ENCODE data around the gene EVI5L. TPM values are rescaled to one million over a fixed set of nuclear protein-coding genes. Genes with fewer than 3 reads are reported as not detected.

EVI5L gene
- total RNA-seq, 1 donor from 2014 or later = 4.4 TPM

GRCh38 chr19:7842661-7843294 is 12.8 kb downstream of the EVI5L start:
- Mint-ChIP-seq H3K4me3 (no peak overlapping the region), H3K9me3 (no peaks in the 10 kb centered on the region), H3K27ac (no peak overlapping the region), H3K4me1 (ENCODE audit: low read depth) (no peaks in the 10 kb centered on the region), H3K27me3 (ENCODE audit: insufficient read depth) (no peaks in the 10 kb centered on the region), H3K36me3 (ENCODE audit: low read depth) (no peaks in the 10 kb centered on the region)
- intact Hi-C loops (cut with micrococcal nuclease) = no loop called here
- DNase-seq (ENCODE audit: low spot score) = no peak

DNA sequence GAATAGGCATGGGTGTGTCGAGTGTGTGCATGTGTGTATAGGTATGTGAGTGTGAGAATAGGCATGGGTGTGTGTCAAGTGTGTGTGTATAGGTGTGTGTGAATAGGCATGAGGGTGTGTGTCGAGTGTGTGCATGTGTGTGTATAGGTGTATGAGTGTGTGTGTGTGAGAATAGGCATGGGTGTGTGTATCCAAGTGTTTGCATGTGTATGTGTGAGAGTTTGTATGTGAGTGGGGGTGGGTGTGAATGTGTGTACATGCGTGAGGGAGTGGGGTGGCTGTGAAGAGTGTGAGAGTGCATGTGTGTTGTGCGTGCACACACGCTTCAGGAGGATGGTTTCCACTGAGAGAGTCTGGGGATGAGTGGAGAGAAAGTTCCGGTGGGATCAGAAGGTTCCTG is 13.5 kb downstream of the EVI5L start:
- intact Hi-C loops (cut with micrococcal nuclease) = no loop called here
- H3K27me3 Mint-ChIP-seq (ENCODE audit: insufficient read depth) = no peaks in the 10 kb centered on the region
- no peaks in the 10 kb centered on the region for H3K36me3 Mint-ChIP-seq (ENCODE audit: low read depth)
- H3K4me1 Mint-ChIP-seq (ENCODE audit: low read depth) = no peaks in the 10 kb centered on the region
- no peak for DNase-seq (ENCODE audit: low spot score)
- H3K9me3 Mint-ChIP-seq = no peaks in the 10 kb centered on the region
- H3K27ac Mint-ChIP-seq = no peak overlapping the region
- no peak overlapping the region for H3K4me3 Mint-ChIP-seq

DNA sequence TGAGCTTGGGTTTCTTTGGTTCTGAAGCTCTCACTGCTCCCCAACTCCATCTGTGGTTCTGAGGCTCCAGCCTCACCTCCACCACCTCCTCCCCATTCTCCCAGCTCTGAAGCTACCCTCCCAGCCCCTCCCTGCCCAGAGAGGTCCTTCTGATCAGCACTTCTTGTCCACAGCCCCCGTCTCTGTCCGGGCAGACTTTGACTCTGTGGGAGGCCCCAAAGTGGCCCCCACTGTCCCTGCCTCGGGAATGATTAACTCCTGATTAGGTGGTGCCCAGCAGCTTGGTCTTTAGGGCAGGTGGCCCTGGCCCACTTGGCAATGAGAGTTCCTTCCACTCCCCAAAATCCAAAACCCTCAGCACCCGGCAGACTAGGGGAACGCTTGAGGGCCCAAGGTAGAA is 14.4 kb downstream of the EVI5L start:
- Mint-ChIP-seq H3K27ac (no peak overlapping the region), H3K36me3 (ENCODE audit: low read depth) (no peaks in the 10 kb centered on the region), H3K4me1 (ENCODE audit: low read depth) (no peaks in the 10 kb centered on the region), H3K4me3 (no peak overlapping the region), H3K9me3 (no peaks in the 10 kb centered on the region), H3K27me3 (ENCODE audit: insufficient read depth) (no peaks in the 10 kb centered on the region)
- intact Hi-C loops (cut with micrococcal nuclease) = no loop called here
- DNase-seq (ENCODE audit: low spot score) = no peak

GRCh38 chr19:7844951-7845350 is 14.9 kb downstream of the EVI5L start:
- intact Hi-C loops (cut with micrococcal nuclease) = no loop called here
- Mint-ChIP-seq H3K4me1 (ENCODE audit: low read depth) (no peaks in the 10 kb centered on the region), H3K4me3 (no peak overlapping the region), H3K27me3 (ENCODE audit: insufficient read depth) (no peaks in the 10 kb centered on the region), H3K9me3 (no peaks in the 10 kb centered on the region), H3K27ac (no peak overlapping the region), H3K36me3 (ENCODE audit: low read depth) (no peaks in the 10 kb centered on the region)
- no peak for DNase-seq (ENCODE audit: low spot score)

DNA sequence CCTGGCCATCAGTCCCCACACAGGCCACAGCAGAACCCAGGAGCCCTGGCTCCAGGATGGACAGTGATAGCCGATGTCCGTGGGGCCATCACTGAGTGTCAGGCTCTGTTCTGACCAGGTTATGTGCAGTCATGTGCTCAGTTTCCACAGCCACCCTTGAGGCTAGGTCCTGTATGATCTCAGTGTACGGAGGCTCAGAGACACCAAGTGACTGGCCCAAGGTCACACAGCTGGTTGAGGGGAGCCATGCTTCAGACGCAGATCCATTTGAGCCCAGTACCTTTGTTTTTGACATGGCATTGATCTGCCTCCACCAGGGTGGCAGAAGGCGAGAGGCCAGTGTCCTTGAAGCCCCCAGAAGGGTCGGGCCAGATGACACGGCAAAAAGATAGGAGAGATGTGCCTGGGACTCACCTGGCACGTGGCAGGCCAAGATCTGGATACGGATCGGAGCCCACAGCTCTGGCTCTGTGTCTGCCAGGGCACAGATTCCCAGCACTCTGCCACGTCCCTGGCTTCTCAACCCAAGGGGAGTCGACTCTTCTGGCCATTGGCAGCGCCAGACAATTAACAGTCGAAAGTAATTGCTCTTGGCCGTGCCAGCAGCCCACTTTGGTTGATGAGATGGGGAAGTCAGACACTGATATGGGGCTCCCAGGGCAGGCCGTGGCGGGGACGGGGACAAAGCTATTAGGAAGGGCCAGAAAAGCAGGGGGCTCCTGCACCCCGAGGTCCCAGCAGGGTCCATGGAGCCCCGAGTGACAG is 15.6 kb downstream of the EVI5L start:
- no peak for DNase-seq (ENCODE audit: low spot score)
- intact Hi-C loops (cut with micrococcal nuclease) = no loop called here
- H3K4me1 Mint-ChIP-seq (ENCODE audit: low read depth) = no peaks in the 10 kb centered on the region
- no peaks in the 10 kb centered on the region for H3K9me3 Mint-ChIP-seq
- no peak overlapping the region for H3K27ac Mint-ChIP-seq
- H3K4me3 Mint-ChIP-seq = no peak overlapping the region
- H3K36me3 Mint-ChIP-seq (ENCODE audit: low read depth) = no peaks in the 10 kb centered on the region
- H3K27me3 Mint-ChIP-seq (ENCODE audit: insufficient read depth) = peaks cover 2% of the 10 kb centered on the region

DNA sequence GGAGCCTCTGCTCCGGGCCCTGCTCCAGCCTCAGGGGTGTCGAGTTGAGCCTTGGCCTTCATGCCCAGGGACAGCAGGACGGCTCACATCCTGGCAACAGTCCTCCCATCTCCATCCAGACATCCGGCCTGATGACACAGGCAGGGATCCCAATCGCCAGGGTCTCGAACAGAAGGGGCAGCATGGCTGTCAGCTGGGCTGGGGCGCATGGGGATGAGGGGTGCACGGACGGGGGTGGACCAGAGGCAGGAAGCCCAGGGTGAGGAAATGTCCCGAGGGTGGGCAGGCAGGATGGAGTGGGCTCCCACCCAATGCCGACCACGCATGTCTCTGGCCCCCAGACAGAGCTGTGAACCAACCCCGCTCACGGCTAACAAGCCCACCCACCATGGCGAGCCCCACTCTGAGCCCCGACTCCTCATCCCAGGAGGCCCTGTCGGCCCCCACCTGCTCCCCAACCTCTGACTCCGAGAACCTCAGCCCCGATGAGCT is 16.2 kb downstream of the EVI5L start:
- Mint-ChIP-seq H3K27me3 (ENCODE audit: insufficient read depth) (peaks cover 2% of the 10 kb centered on the region), H3K4me3 (no peak overlapping the region), H3K27ac (no peak overlapping the region), H3K9me3 (no peaks in the 10 kb centered on the region), H3K4me1 (ENCODE audit: low read depth) (no peaks in the 10 kb centered on the region), H3K36me3 (ENCODE audit: low read depth) (no peaks in the 10 kb centered on the region)
- DNase-seq (ENCODE audit: low spot score) = no peak
- intact Hi-C loops (cut with micrococcal nuclease) = no loop called here

GRCh38 chr19:7847664-7848063 is 17.6 kb downstream of the EVI5L start:
- H3K27me3 Mint-ChIP-seq (ENCODE audit: insufficient read depth) = peaks cover 2% of the 10 kb centered on the region
- intact Hi-C loops (cut with micrococcal nuclease) = no loop called here
- DNase-seq (ENCODE audit: low spot score) = no peak
- no peak overlapping the region for H3K4me3 Mint-ChIP-seq
- H3K36me3 Mint-ChIP-seq (ENCODE audit: low read depth) = no peaks in the 10 kb centered on the region
- H3K27ac Mint-ChIP-seq = no peak overlapping the region
- no peaks in the 10 kb centered on the region for H3K9me3 Mint-ChIP-seq
- H3K4me1 Mint-ChIP-seq (ENCODE audit: low read depth) = no peaks in the 10 kb centered on the region

GRCh38 chr19:7848779-7849457 is 18.9 kb downstream of the EVI5L start:
- Mint-ChIP-seq H3K27ac (no peak overlapping the region), H3K36me3 (ENCODE audit: low read depth) (no peaks in the 10 kb centered on the region), H3K4me3 (no peak overlapping the region), H3K9me3 (no peaks in the 10 kb centered on the region), H3K4me1 (ENCODE audit: low read depth) (no peaks in the 10 kb centered on the region), H3K27me3 (ENCODE audit: insufficient read depth) (peaks cover 2% of the 10 kb centered on the region)
- intact Hi-C loops (cut with micrococcal nuclease) = no loop called here
- DNase-seq (ENCODE audit: low spot score) = no peak

DNA sequence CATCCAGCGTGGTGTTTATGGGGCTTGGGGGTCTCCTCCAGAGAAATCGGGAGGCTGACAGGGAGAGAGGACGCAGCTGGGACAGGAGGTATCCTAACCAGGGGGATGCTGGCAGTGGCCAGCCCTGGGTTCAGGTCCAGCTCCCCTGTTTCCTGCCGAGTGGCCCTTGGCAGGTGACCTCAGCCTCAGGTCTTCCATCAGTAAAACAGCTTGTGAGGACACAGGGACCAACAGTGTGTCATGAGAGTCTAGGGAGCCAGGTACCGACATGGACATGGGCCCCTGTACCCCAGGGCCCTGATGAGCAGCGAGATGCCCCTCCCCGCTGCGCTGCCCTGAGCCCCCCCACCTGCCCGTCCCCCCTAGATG is 19.6 kb downstream of the EVI5L start:
- H3K4me3 Mint-ChIP-seq = no peak overlapping the region
- H3K4me1 Mint-ChIP-seq (ENCODE audit: low read depth) = no peaks in the 10 kb centered on the region
- no peak for DNase-seq (ENCODE audit: low spot score)
- H3K36me3 Mint-ChIP-seq (ENCODE audit: low read depth) = no peaks in the 10 kb centered on the region
- intact Hi-C loops (cut with micrococcal nuclease) = no loop called here
- H3K27me3 Mint-ChIP-seq (ENCODE audit: insufficient read depth) = peaks cover 2% of the 10 kb centered on the region
- H3K9me3 Mint-ChIP-seq = no peaks in the 10 kb centered on the region
- no peak overlapping the region for H3K27ac Mint-ChIP-seq

DNA sequence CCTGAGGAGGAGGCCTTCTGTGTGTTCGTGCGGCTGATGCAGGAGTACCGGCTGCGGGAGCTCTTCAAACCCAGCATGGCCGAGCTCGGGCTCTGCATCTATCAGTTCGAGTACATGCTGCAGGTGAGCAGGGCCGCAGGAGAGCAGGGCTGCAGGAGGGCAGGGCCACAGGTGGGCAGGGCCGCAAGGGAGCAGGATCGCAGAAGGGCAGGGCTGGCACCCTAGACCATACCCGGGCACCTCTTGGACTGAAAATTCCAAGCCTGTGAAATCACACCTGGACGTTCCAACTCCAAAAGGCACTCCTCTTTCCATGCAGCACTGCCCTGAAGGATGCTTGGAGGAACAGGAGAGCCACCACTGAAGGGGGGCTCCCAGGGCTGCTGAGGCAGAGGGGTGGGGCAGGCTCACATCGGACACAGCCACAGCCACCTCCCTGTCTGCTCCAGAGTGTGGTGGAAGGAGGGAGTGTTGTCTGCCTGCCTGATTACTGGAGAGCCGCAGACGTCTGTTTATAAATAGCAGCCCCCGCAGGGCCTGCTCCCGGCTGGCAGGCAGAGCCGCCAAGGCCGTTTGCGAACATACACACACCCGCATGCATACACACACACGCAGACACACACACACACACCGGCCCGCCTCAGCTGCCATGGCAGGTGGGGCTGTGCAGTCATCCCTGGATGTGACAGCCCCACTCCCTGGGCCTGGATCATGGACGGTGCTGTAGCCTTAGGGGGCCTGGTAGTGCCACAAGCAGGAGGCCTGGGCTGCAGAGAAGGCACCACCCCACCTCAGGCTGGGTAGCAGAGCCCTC is 20.2 kb downstream of the EVI5L start:
- no peak overlapping the region for H3K27ac Mint-ChIP-seq
- no peaks in the 10 kb centered on the region for H3K9me3 Mint-ChIP-seq

DNA sequence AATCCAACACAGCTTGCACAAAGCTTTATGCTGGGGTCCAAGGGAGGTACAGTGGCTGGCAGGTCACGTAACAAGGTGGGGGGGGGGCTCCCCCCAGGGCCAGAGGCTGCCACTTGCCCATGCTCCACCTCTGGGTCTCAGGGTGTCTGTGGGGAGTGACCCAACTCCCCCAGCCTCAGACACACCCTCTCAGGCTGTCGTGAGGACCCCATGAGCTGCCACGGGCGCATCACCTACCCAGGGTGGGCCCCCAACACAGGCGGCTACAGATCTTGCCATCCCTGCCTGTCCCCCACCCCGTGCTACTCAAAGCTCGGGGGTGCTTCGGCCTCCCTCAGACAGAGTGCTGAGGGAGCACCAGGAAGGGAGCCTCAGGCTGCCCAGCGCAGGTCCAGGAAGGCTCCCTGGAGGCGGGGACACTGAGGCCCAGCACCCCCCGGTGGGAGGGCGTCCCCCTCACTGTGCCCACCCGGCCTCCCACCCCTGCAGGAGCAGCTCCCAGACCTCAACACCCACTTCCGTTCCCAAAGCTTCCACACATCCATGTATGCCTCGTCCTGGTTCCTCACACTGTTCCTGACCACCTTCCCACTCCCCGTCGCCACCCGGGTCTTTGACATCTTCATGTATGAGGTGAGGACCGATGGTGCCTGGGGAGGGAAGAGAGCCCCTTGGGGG is 21.1 kb downstream of the EVI5L start:
- no peaks in the 10 kb centered on the region for H3K36me3 Mint-ChIP-seq (ENCODE audit: low read depth)
- peaks cover 2% of the 10 kb centered on the region for H3K27me3 Mint-ChIP-seq (ENCODE audit: insufficient read depth)
- intact Hi-C loops (cut with micrococcal nuclease) = no loop called here
- H3K27ac Mint-ChIP-seq = no peak overlapping the region
- H3K4me1 Mint-ChIP-seq (ENCODE audit: low read depth) = no peaks in the 10 kb centered on the region
- H3K9me3 Mint-ChIP-seq = no peaks in the 10 kb centered on the region
- DNase-seq (ENCODE audit: low spot score) = no peak
- H3K4me3 Mint-ChIP-seq = no peak overlapping the region

More for the DNA sequence above, 20.2 kb downstream of the EVI5L start:
- Mint-ChIP-seq H3K36me3 (ENCODE audit: low read depth) (no peaks in the 10 kb centered on the region), H3K4me3 (no peak overlapping the region), H3K4me1 (ENCODE audit: low read depth) (no peaks in the 10 kb centered on the region), H3K27me3 (ENCODE audit: insufficient read depth) (peaks cover 2% of the 10 kb centered on the region)
- DNase-seq (ENCODE audit: low spot score) = no peak
- intact Hi-C loops (cut with micrococcal nuclease) = no loop called here
